ENCODE results near the gene CUTA.

CUTA gene

DNA sequence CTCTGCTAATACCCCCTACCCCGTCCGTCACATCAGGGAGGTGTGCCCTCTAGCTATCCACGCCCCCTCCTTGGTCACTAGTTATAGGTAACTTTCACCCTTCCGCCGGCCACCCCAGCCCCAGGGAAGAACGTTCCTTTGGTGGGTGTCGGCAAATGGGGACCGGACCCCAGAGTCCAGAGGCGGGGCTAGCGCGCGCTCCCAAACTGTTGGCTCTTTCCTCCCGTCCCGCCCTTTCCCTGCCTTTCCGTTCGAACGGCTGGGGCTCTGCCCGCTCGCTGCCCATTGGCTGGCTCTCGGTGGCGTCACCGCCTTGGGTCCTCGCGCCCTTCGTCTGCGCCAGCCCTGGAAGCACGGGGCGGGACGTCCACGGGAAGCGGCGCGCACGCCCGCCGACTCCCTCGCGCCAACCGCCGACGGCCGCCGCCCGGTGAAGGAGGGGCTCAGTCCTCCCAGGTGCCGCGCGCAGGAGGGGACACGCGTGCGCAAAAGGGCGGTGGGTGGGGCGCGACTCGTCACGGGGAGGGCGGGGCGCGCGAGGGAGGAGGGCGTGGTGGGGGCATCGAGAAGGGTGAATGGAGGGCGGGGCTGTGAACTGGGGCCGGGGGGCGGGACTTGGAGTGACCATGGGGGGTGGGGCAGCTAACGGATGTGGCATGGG is 7.7 kb downstream of the CUTA start (continued):
- peak; percentile 72 for TF ChIP-seq WT1 (tag by site-specific recombination; IDR thresholded peaks at IDR 0.05)
- TF ChIP-seq ZNF335 (tag by site-specific recombination; conservative IDR thresholded peaks at IDR 0.05) = peak; percentile 85
- no peak for TF ChIP-seq ZSCAN4 (tag by site-specific recombination; IDR thresholded peaks at IDR 0.05)
- TF ChIP-seq ZBTB8A (tag by site-specific recombination; IDR thresholded peaks at IDR 0.05) = peak; percentile 91
- TF ChIP-seq ZNF670 (tag by site-specific recombination; IDR thresholded peaks at IDR 0.05; ENCODE audit: low read depth) = no peak
- no peak for TF ChIP-seq ZNF211 (tag by site-specific recombination; IDR thresholded peaks at IDR 0.05; ENCODE audit: low read depth)
- TF ChIP-seq PRDM1 (tag by site-specific recombination; IDR thresholded peaks at IDR 0.05) = peak; percentile 39; the same call in 1 of the 2 replicates
- TF ChIP-seq, protein P1, sequence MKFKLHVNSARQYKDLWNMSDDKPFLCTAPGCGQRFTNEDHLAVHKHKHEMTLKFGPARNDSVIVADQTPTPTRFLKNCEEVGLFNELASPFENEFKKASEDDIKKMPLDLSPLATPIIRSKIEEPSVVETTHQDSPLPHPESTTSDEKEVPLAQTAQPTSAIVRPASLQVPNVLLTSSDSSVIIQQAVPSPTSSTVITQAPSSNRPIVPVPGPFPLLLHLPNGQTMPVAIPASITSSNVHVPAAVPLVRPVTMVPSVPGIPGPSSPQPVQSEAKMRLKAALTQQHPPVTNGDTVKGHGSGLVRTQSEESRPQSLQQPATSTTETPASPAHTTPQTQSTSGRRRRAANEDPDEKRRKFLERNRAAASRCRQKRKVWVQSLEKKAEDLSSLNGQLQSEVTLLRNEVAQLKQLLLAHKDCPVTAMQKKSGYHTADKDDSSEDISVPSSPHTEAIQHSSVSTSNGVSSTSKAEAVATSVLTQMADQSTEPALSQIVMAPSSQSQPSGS (tag by site-specific recombination; IDR thresholded peaks at IDR 0.05; ENCODE audit: low read depth) = 0 out of 2 replicates have a peak, but pooled peaks have one; percentile 21
- no peak for TF ChIP-seq ZNF214 (tag by site-specific recombination; IDR thresholded peaks at IDR 0.05; ENCODE audit: borderline replicate concordance)
- no peak for TF ChIP-seq ZNF155 (tag by site-specific recombination; IDR thresholded peaks at IDR 0.05)
- TF ChIP-seq KLF7 (tag by site-specific recombination; IDR thresholded peaks at IDR 0.05; ENCODE audit: borderline replicate concordance) = no peak; the same call in 1 of the 2 replicates
- no peak for TF ChIP-seq REPIN1 (tag by site-specific recombination; IDR thresholded peaks at IDR 0.05; ENCODE audit: low read depth)
- TF ChIP-seq ZNF664 (tag by site-specific recombination; IDR thresholded peaks at IDR 0.05) = no peak
- TF ChIP-seq ZBTB11 (tag by site-specific recombination; conservative IDR thresholded peaks at IDR 0.05; ENCODE audit: low read depth) = peak; percentile 82
- peak; percentile 86 for TF ChIP-seq ZBTB17 (tag by site-specific recombination; IDR thresholded peaks at IDR 0.05)
- TF ChIP-seq ZSCAN5A (tag by site-specific recombination; IDR thresholded peaks at IDR 0.05) = no peak
- no peak for TF ChIP-seq BCL6B (tag by site-specific recombination; IDR thresholded peaks at IDR 0.05)
- peak; percentile 26; the same call in 1 of the 2 replicates for TF ChIP-seq ZNF10 (tag by site-specific recombination; IDR thresholded peaks at IDR 0.05)
- 0 out of 2 replicates have a peak, but pooled peaks have one; percentile 45 for TF ChIP-seq ZNF423 (tag by site-specific recombination; IDR thresholded peaks at IDR 0.05)
- peak; percentile 73 for TF ChIP-seq ZNF341 (tag by site-specific recombination; IDR thresholded peaks at IDR 0.05; ENCODE audit: low read depth)
- TF ChIP-seq ZNF266 (tag by site-specific recombination; IDR thresholded peaks at IDR 0.05; ENCODE audit: low read depth) = no peak
- TF ChIP-seq, protein P2, sequence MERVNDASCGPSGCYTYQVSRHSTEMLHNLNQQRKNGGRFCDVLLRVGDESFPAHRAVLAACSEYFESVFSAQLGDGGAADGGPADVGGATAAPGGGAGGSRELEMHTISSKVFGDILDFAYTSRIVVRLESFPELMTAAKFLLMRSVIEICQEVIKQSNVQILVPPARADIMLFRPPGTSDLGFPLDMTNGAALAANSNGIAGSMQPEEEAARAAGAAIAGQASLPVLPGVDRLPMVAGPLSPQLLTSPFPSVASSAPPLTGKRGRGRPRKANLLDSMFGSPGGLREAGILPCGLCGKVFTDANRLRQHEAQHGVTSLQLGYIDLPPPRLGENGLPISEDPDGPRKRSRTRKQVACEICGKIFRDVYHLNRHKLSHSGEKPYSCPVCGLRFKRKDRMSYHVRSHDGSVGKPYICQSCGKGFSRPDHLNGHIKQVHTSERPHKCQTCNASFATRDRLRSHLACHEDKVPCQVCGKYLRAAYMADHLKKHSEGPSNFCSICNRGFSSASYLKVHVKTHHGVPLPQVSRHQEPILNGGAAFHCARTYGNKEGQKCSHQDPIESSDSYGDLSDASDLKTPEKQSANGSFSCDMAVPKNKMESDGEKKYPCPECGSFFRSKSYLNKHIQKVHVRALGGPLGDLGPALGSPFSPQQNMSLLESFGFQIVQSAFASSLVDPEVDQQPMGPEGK (tag by site-specific recombination; IDR thresholded peaks at IDR 0.05) = peak; percentile 93
- peak; percentile 59; the same call in 1 of the 2 replicates for TF ChIP-seq ZNF561 (tag by site-specific recombination; IDR thresholded peaks at IDR 0.05; ENCODE audit: borderline replicate concordance)
- TF ChIP-seq ZNF24 (tag by site-specific recombination; IDR thresholded peaks at IDR 0.05) = peak; percentile 51; the same call in 1 of the 2 replicates
- peak; percentile 54; the same call in 1 of the 2 replicates for TF ChIP-seq ZBTB48 (tag by site-specific recombination; IDR thresholded peaks at IDR 0.05)
- peak; percentile 84; the same call in 1 of the 2 replicates for TF ChIP-seq KLF8 (tag by site-specific recombination; IDR thresholded peaks at IDR 0.05)
- TF ChIP-seq ZNF837 (tag by site-specific recombination; IDR thresholded peaks at IDR 0.05) = no peak

Measured in HEK293 (cell line).